ENCODE data around the gene CAMKK2. TPM values are rescaled to one million over a fixed set of nuclear protein-coding genes. Genes with fewer than 3 reads are reported as not detected.

CAMKK2 gene
- total and polyA plus RNA-seq, 2 donors (not counting 1 experiment from before 2014, with no cell fraction given): 19.3 to 26.4 TPM

DNA sequence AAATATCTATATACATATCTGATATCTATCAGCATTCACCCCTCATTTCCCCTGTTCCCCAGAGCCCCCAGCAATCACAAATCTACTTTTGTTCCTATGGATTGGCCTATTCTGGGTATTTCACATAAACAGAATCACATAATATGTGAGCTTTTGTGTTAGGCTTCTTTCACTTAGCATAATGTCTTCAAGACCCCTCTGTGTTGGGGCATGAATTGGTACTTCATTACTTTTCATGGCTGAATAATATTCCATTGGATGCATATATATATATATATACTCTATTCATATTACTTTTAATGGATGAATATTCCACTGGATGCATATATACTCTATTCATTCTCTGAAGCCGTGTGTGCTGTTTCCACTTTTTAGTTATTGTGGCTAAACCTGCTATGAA is 28.7 kb downstream of the CAMKK2 start:
- H3K27me3 ChIP-seq (ENCODE audit: control insufficient read depth, insufficient read depth, low read length): no peaks in the 10 kb centered on the region
- DNase-seq (ENCODE audit: low read depth in 2 of 2): no peak
- no peaks in the 10 kb centered on the region for H4K20me1 ChIP-seq (ENCODE audit: control insufficient read depth, extremely low read depth, insufficient read depth, low read length)
- H3K79me2 ChIP-seq (ENCODE audit: control insufficient read depth, insufficient read depth, low read length): no peaks in the 10 kb centered on the region
- H2AFZ ChIP-seq (ENCODE audit: low read length): no peak overlapping the region
- H3K36me3 ChIP-seq (ENCODE audit: control insufficient read depth, insufficient read depth, low read length): peaks cover 7% of the 10 kb centered on the region
- no peak overlapping the region for H3K4me2 ChIP-seq (ENCODE audit: extremely low read depth, insufficient read depth, low read length)
- H3K9me3 ChIP-seq (ENCODE audit: control insufficient read depth, insufficient read depth, low read depth, low read length): no peaks in the 10 kb centered on the region
- no peak overlapping the region for H3K4me3 ChIP-seq (replicated peaks in 1 of 4; ENCODE audit: control extremely low read depth in 1 of 4, insufficient read depth in 1 of 4, low read depth in 3 of 4, low read length in 4 of 4)
- H3K9ac ChIP-seq (ENCODE audit: insufficient read depth, low read length): no peak overlapping the region
- H3K4me1 ChIP-seq (ENCODE audit: control insufficient read depth, extremely low read depth, insufficient read depth, low read length): no peaks in the 10 kb centered on the region
- H3K27ac ChIP-seq (ENCODE audit: insufficient read depth, low read length): no peak overlapping the region
- TF ChIP-seq, protein P1, sequence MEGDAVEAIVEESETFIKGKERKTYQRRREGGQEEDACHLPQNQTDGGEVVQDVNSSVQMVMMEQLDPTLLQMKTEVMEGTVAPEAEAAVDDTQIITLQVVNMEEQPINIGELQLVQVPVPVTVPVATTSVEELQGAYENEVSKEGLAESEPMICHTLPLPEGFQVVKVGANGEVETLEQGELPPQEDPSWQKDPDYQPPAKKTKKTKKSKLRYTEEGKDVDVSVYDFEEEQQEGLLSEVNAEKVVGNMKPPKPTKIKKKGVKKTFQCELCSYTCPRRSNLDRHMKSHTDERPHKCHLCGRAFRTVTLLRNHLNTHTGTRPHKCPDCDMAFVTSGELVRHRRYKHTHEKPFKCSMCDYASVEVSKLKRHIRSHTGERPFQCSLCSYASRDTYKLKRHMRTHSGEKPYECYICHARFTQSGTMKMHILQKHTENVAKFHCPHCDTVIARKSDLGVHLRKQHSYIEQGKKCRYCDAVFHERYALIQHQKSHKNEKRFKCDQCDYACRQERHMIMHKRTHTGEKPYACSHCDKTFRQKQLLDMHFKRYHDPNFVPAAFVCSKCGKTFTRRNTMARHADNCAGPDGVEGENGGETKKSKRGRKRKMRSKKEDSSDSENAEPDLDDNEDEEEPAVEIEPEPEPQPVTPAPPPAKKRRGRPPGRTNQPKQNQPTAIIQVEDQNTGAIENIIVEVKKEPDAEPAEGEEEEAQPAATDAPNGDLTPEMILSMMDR (conservative IDR thresholded peaks at IDR 0.05 in 1 of 2, IDR thresholded peaks at IDR 0.05 in 1 of 2; ENCODE audit: low read depth in 1 of 2, low read length in 2 of 2): no peak
- no peak for TF ChIP-seq EZH2 (IDR thresholded peaks at IDR 0.05; ENCODE audit: low read length, missing control alignments)

DNA sequence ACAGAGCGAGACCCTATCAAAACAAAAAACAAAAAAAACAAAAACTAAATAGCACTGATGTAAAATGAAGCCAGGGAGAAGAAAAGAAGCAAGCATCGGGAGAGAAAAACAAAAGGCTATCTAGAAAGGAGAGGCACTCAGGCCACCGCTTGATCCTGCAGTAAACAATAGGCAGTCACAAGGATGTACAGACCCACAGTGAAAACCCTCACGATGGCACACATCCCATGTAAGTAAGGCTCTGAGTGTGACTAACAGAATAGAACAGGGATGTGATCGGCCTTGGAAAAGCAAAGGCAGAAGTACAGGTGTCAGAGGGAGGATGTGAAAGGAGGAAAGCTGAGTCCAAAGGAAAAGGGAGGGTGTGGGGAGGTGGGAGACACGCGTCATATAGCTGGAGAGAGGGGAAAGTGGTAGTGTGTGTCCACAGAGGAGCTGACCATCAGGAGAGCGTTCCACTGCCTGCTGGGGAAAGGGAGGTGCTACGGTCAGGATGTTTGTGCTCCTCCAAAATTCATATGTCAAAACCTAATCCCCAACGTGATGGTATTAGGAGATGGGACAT is 31.5 kb downstream of the CAMKK2 start:
- Histone ChIP-seq H3K36me3 (ENCODE audit: control insufficient read depth, insufficient read depth, low read length) (peaks cover 11% of the 10 kb centered on the region), H3K27me3 (ENCODE audit: control insufficient read depth, insufficient read depth, low read length) (no peaks in the 10 kb centered on the region), H3K4me2 (ENCODE audit: extremely low read depth, insufficient read depth, low read length) (no peak overlapping the region), H3K9me3 (ENCODE audit: control insufficient read depth, insufficient read depth, low read depth, low read length) (no peaks in the 10 kb centered on the region), H3K4me1 (ENCODE audit: control insufficient read depth, extremely low read depth, insufficient read depth, low read length) (no peaks in the 10 kb centered on the region), H3K4me3 (replicated peaks in 1 of 4; ENCODE audit: control extremely low read depth in 1 of 4, insufficient read depth in 1 of 4, low read depth in 3 of 4, low read length in 4 of 4) (no peak overlapping the region), H3K79me2 (ENCODE audit: control insufficient read depth, insufficient read depth, low read length) (no peaks in the 10 kb centered on the region), H3K27ac (ENCODE audit: insufficient read depth, low read length) (no peak overlapping the region), H3K9ac (ENCODE audit: insufficient read depth, low read length) (no peak overlapping the region), H4K20me1 (ENCODE audit: control insufficient read depth, extremely low read depth, insufficient read depth, low read length) (no peaks in the 10 kb centered on the region), H2AFZ (ENCODE audit: low read length) (no peak overlapping the region)
- TF ChIP-seq, protein P1 (conservative IDR thresholded peaks at IDR 0.05 in 1 of 2, IDR thresholded peaks at IDR 0.05 in 1 of 2; ENCODE audit: low read depth in 1 of 2, low read length in 2 of 2): no peak
- no peak for TF ChIP-seq EZH2 (IDR thresholded peaks at IDR 0.05; ENCODE audit: low read length, missing control alignments)
- DNase-seq (ENCODE audit: low read depth in 2 of 2): no peak

DNA sequence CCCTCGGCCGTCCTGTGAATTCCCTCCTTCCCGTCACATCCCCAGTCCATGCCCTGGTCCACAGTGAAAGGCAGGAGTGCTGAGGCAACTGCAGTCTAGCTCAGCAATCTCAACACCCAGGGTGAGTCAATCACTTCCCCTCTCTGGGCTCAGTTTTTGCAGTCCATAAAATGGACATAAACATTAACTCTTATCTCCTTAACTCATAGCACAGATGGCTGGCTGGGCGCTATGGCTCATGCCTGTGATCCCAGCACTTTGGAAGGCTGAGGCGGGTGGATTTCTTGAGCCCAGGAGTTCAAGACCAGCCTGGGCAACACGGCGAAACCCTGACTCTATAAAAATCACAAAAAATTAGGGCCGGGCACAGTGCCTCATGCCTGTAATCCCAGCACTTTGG is 32.4 kb downstream of the CAMKK2 start:
- no peak for DNase-seq (ENCODE audit: low read depth in 2 of 2)
- Histone ChIP-seq H2AFZ (ENCODE audit: low read length) (no peak overlapping the region), H3K9ac (ENCODE audit: insufficient read depth, low read length) (no peak overlapping the region), H3K79me2 (ENCODE audit: control insufficient read depth, insufficient read depth, low read length) (no peaks in the 10 kb centered on the region), H3K4me2 (ENCODE audit: extremely low read depth, insufficient read depth, low read length) (no peak overlapping the region), H3K27ac (ENCODE audit: insufficient read depth, low read length) (no peak overlapping the region), H3K27me3 (ENCODE audit: control insufficient read depth, insufficient read depth, low read length) (no peaks in the 10 kb centered on the region), H3K36me3 (ENCODE audit: control insufficient read depth, insufficient read depth, low read length) (peaks cover 12% of the 10 kb centered on the region), H3K9me3 (ENCODE audit: control insufficient read depth, insufficient read depth, low read depth, low read length) (no peaks in the 10 kb centered on the region), H4K20me1 (ENCODE audit: control insufficient read depth, extremely low read depth, insufficient read depth, low read length) (no peaks in the 10 kb centered on the region), H3K4me3 (replicated peaks in 1 of 4; ENCODE audit: control extremely low read depth in 1 of 4, insufficient read depth in 1 of 4, low read depth in 3 of 4, low read length in 4 of 4) (no peak overlapping the region), H3K4me1 (ENCODE audit: control insufficient read depth, extremely low read depth, insufficient read depth, low read length) (no peaks in the 10 kb centered on the region)
- TF ChIP-seq EZH2 (IDR thresholded peaks at IDR 0.05; ENCODE audit: low read length, missing control alignments): no peak
- TF ChIP-seq, protein P1 (conservative IDR thresholded peaks at IDR 0.05 in 1 of 2, IDR thresholded peaks at IDR 0.05 in 1 of 2; ENCODE audit: low read depth in 1 of 2, low read length in 2 of 2): no peak

Data from fibroblast of lung (primary cell).